MM.1S (cell line): Measurements from ENCODE around the gene MDK.

Experiments
- EZH2 ChIP-seq: fragments of 300-600 bp; sonication (generic); optimal IDR thresholded peaks from 2 replicates; pipeline ENCODE3; 2017; ENCODE audit warnings: low read depth, mild to moderate bottlenecking, antibody characterized with exemption, low read length, mixed read lengths
- TF ChIP-seq, protein P1 (sequence below): fragments of 300-600 bp; sonication (generic); IDR thresholded peaks from 2 replicates; pipeline ENCODE4 v1.5.1; 2016; ENCODE audit warnings: antibody characterized with exemption, low read length, mixed read lengths

DNA sequence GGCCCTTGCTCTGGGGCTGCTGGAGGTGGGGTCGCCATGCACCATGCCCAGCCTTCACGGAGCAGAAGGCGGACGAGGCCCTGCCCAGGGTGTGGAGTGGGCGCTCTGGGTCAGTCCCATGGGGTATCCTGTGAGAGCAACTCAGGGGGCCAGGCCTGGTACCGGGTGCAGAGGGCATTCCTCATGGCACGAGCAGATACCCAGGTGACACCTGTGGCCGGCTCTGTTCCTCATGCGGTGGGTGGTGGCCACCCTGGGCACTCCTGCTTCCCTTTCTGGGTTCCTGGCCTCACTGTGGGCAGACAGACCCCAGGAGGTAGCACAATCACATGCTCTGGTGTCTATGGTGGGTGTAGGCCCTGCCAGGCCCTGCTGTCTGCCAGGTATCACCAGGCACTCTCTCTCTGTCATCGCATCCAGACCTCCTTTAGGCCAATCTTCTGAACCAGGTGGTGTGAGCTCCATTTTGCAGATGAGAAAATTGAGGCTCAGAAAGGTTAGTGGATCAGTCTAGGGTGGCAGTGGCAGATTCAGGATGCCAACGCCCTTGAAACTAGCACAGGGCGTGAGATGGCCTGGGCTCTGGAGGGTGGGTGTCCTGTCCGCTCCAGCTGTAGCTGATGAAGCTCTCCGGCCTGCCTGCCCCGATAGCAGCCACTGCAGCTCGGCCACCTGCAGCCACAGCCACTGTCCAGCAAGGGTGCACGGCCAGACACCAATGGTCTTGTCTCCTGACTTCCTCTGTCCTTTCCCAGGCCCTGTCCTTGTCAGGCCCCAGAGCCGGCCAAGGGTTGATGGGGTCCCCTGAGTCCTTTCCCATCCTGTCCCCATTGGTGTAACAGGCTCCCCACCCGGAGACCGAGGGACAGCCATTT lies 19.1 kb upstream of the MDK start:
- TF ChIP-seq, protein P1, sequence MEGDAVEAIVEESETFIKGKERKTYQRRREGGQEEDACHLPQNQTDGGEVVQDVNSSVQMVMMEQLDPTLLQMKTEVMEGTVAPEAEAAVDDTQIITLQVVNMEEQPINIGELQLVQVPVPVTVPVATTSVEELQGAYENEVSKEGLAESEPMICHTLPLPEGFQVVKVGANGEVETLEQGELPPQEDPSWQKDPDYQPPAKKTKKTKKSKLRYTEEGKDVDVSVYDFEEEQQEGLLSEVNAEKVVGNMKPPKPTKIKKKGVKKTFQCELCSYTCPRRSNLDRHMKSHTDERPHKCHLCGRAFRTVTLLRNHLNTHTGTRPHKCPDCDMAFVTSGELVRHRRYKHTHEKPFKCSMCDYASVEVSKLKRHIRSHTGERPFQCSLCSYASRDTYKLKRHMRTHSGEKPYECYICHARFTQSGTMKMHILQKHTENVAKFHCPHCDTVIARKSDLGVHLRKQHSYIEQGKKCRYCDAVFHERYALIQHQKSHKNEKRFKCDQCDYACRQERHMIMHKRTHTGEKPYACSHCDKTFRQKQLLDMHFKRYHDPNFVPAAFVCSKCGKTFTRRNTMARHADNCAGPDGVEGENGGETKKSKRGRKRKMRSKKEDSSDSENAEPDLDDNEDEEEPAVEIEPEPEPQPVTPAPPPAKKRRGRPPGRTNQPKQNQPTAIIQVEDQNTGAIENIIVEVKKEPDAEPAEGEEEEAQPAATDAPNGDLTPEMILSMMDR, result no peak
- no peak for TF ChIP-seq EZH2
